Measurements from ENCODE around the gene PRKAG3.

DNA sequence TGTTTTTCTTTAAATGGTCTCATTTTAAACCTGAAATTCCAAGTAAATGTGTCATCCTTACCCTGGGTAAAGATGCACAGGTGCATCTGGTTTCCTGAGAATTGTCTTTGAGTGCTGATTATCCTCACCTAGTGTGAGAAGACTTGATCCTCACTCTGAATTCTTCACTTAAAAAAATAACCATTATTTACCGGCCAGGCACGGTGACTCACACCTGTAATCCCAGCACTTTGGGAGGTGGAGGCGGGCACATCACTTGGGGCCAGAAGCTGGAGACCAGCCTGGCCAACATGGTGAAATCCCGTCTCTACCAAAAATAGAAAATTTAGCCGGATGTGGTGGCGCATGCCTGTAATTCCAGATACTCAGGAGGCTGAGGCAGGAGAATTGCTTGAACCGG is 18.1 kb upstream of the PRKAG3 start:
- TF ChIP-seq, protein P1, sequence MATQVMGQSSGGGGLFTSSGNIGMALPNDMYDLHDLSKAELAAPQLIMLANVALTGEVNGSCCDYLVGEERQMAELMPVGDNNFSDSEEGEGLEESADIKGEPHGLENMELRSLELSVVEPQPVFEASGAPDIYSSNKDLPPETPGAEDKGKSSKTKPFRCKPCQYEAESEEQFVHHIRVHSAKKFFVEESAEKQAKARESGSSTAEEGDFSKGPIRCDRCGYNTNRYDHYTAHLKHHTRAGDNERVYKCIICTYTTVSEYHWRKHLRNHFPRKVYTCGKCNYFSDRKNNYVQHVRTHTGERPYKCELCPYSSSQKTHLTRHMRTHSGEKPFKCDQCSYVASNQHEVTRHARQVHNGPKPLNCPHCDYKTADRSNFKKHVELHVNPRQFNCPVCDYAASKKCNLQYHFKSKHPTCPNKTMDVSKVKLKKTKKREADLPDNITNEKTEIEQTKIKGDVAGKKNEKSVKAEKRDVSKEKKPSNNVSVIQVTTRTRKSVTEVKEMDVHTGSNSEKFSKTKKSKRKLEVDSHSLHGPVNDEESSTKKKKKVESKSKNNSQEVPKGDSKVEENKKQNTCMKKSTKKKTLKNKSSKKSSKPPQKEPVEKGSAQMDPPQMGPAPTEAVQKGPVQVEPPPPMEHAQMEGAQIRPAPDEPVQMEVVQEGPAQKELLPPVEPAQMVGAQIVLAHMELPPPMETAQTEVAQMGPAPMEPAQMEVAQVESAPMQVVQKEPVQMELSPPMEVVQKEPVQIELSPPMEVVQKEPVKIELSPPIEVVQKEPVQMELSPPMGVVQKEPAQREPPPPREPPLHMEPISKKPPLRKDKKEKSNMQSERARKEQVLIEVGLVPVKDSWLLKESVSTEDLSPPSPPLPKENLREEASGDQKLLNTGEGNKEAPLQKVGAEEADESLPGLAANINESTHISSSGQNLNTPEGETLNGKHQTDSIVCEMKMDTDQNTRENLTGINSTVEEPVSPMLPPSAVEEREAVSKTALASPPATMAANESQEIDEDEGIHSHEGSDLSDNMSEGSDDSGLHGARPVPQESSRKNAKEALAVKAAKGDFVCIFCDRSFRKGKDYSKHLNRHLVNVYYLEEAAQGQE (IDR thresholded peaks at IDR 0.05; ENCODE audit: insufficient replicate concordance, low read depth) = no peak
- TF ChIP-seq SPI1 (IDR thresholded peaks at IDR 0.05; ENCODE audit: borderline replicate concordance, low read depth) = no peak
